ENCODE measurements around the gene MED23.

MED23 gene

DNA sequence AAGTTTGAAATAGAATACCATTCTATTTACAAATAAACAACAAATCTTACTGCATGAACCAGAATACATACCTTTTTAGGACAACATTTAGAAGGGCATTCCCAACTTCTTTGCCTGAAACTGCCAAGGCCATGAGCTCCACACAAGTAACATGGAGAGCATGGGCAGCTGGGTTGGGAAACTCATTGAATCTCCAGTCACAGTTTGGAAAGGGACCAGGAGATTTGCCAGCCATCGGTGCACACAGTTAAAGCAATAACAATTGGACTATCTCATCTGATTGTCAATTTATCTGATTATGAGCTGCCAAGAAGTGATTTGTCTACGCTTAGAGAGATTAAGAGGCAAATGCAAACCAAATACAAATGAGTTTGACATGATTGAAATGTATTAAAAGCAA is 35.1 kb downstream of the MED23 start:
- H3K36me3 ChIP-seq (ENCODE audit: insufficient read depth) = peaks cover 7% of the 10 kb centered on the region; the same call in 1 of the 2 replicates
- H3K4me2 ChIP-seq = no peak overlapping the region
- TF ChIP-seq, protein P1, sequence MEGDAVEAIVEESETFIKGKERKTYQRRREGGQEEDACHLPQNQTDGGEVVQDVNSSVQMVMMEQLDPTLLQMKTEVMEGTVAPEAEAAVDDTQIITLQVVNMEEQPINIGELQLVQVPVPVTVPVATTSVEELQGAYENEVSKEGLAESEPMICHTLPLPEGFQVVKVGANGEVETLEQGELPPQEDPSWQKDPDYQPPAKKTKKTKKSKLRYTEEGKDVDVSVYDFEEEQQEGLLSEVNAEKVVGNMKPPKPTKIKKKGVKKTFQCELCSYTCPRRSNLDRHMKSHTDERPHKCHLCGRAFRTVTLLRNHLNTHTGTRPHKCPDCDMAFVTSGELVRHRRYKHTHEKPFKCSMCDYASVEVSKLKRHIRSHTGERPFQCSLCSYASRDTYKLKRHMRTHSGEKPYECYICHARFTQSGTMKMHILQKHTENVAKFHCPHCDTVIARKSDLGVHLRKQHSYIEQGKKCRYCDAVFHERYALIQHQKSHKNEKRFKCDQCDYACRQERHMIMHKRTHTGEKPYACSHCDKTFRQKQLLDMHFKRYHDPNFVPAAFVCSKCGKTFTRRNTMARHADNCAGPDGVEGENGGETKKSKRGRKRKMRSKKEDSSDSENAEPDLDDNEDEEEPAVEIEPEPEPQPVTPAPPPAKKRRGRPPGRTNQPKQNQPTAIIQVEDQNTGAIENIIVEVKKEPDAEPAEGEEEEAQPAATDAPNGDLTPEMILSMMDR (conservative IDR thresholded peaks at IDR 0.05; ENCODE audit: low read depth, low read length) = no peak
- no peaks in the 10 kb centered on the region for H3K79me2 ChIP-seq (ENCODE audit: insufficient read depth, low read depth)
- H3K27ac ChIP-seq = no peak overlapping the region
- no peak overlapping the region for H3K9ac ChIP-seq
- no peaks in the 10 kb centered on the region for H4K20me1 ChIP-seq (ENCODE audit: insufficient read depth)
- H3K4me1 ChIP-seq (ENCODE audit: low read depth, poor library complexity, severe bottlenecking) = no peaks in the 10 kb centered on the region
- H3K27me3 ChIP-seq (ENCODE audit: insufficient read depth, low read depth) = no peaks in the 10 kb centered on the region
- H3K4me3 ChIP-seq (IDR thresholded peaks at IDR 0.05; ENCODE audit: insufficient read depth, low read depth, low read length) = no peak overlapping the region
- no peak overlapping the region for H2AFZ ChIP-seq (ENCODE audit: low read depth)

DNA sequence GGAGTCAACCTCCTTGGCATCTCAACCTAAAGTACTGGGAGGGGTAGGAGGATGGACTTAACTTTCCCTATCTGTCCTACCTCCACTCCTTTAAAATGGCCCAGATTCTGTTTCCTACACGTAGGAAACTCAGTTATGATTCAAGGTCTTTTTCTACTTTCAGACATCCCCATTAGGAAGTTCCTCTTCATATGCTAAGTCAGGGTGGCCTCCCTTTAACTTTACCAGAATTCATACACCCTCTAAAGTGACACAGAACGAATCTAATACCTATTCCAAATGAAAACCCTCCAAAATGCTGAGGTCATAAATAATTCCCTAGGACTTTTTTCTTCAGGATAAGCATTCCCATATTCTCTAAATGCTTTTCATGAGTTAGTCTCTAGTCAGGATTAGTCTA is 39.4 kb downstream of the MED23 start:
- TF ChIP-seq, protein P1 (conservative IDR thresholded peaks at IDR 0.05; ENCODE audit: low read depth, low read length) = no peak
- no peak overlapping the region for H3K4me2 ChIP-seq
- H3K27ac ChIP-seq = no peak overlapping the region
- no peak overlapping the region for H2AFZ ChIP-seq (ENCODE audit: low read depth)
- no peaks in the 10 kb centered on the region for H3K27me3 ChIP-seq (ENCODE audit: insufficient read depth, low read depth)
- H4K20me1 ChIP-seq (ENCODE audit: insufficient read depth) = no peaks in the 10 kb centered on the region
- H3K4me3 ChIP-seq (IDR thresholded peaks at IDR 0.05; ENCODE audit: insufficient read depth, low read depth, low read length) = no peak overlapping the region
- peaks cover 3% of the 10 kb centered on the region for H3K4me1 ChIP-seq (ENCODE audit: low read depth, poor library complexity, severe bottlenecking)
- H3K9ac ChIP-seq = no peak overlapping the region
- no peaks in the 10 kb centered on the region for H3K79me2 ChIP-seq (ENCODE audit: insufficient read depth, low read depth)
- peaks cover 4% of the 10 kb centered on the region for H3K36me3 ChIP-seq (ENCODE audit: insufficient read depth)

DNA sequence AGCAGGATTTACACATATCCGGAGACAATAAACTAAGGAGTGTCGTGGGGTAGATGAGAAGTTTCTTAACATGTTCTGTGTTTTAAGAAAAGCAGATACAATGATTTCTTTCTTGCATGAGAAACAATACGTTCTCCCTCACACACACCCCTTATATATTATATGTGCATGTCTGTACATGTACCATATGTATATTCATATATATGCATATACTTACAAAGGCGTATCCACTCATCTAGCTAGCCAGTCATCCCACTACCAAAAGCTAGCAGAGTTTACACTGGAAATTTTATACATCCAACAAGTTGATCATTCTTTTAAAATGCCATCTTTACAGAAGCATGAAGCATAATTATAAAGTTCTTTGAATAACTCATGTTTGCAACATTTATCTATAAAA is 40.1 kb downstream of the MED23 start:
- H3K4me1 ChIP-seq (ENCODE audit: low read depth, poor library complexity, severe bottlenecking) = peaks cover 8% of the 10 kb centered on the region
- H3K4me2 ChIP-seq = no peak overlapping the region
- no peak overlapping the region for H3K4me3 ChIP-seq (IDR thresholded peaks at IDR 0.05; ENCODE audit: insufficient read depth, low read depth, low read length)
- no peak overlapping the region for H2AFZ ChIP-seq (ENCODE audit: low read depth)
- no peaks in the 10 kb centered on the region for H3K79me2 ChIP-seq (ENCODE audit: insufficient read depth, low read depth)
- H3K27me3 ChIP-seq (ENCODE audit: insufficient read depth, low read depth) = no peaks in the 10 kb centered on the region
- H3K9ac ChIP-seq = no peak overlapping the region
- TF ChIP-seq, protein P1 (conservative IDR thresholded peaks at IDR 0.05; ENCODE audit: low read depth, low read length) = no peak
- no peaks in the 10 kb centered on the region for H4K20me1 ChIP-seq (ENCODE audit: insufficient read depth)
- peaks cover 4% of the 10 kb centered on the region for H3K36me3 ChIP-seq (ENCODE audit: insufficient read depth)
- no peak overlapping the region for H3K27ac ChIP-seq

DNA sequence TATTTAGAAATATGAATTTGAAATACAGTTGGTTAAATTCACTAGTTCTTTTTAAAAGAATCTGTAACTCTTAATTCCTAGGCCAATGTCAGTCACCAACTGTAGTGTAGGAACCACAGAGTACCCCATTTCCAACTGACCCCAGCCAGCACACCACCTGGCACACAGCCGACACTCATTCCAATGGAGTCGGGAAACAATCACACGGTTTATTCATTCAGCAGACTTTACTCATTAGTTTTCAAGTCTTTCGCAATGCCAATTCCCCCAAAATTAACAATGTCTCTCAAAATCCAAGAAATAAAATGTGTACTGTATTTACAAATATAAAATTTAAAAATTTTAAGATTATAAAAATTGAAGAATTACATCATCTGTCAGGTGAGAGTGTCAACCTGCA is 41.5 kb downstream of the MED23 start:
- Histone ChIP-seq H3K4me3 (IDR thresholded peaks at IDR 0.05; ENCODE audit: insufficient read depth, low read depth, low read length) (no peak overlapping the region), H4K20me1 (ENCODE audit: insufficient read depth) (no peaks in the 10 kb centered on the region), H3K36me3 (ENCODE audit: insufficient read depth) (peaks cover 4% of the 10 kb centered on the region), H3K4me2 (no peak overlapping the region), H3K4me1 (ENCODE audit: low read depth, poor library complexity, severe bottlenecking) (peaks cover 8% of the 10 kb centered on the region), H3K27ac (no peak overlapping the region), H3K27me3 (ENCODE audit: insufficient read depth, low read depth) (no peaks in the 10 kb centered on the region), H3K9ac (no peak overlapping the region), H2AFZ (ENCODE audit: low read depth) (no peak overlapping the region), H3K79me2 (ENCODE audit: insufficient read depth, low read depth) (no peaks in the 10 kb centered on the region)
- TF ChIP-seq, protein P1 (conservative IDR thresholded peaks at IDR 0.05; ENCODE audit: low read depth, low read length) = no peak
